Lower leg skin (tissue), 3 donors: ENCODE measurements around the gene MBD3L4.
"Not testable (repeated sequence)": the region's sequence is repeated elsewhere in the genome, so short reads cannot be mapped to it uniquely, and the experiment has no call there.

Source experiments
- POLR2A ChIP-seq, 2 donors: fragments of 450-650 bp; IDR thresholded peaks; one replicate each; pipeline ENCODE4 v1.6.1; 2016 to 2017; ENCODE audit warnings: antibody characterized with exemption in 2 of 2, mild to moderate bottlenecking in 1 of 2, moderate library complexity in 1 of 2
- TF ChIP-seq, protein P1 (sequence below), 3 donors: fragments of 450-650 bp; IDR thresholded peaks; one replicate each; pipeline ENCODE4 v1.5.1; 2016; ENCODE audit warnings: antibody characterized with exemption in 3 of 3, mild to moderate bottlenecking in 3 of 3, moderate library complexity in 2 of 3

DNA sequence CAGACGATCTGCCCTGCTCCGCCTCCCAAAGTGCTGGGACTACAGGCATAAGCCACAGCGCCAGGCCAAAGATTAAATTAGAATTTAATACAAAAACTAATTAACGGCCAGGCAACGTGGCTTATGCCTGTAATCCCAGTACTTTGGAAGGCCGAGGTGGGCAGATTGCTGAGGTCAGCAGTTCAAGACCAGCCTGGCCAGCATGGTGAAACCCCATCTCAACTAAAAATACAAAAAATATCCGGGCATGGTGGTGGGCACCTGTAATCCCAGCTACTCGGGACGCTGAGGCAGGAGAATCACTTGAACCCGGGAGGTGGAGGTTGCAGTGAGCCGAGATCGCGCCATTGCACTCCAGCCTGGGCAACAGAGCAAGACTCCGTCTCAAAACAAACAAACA, 15.7 kb upstream of the MBD3L4 start:
- TF ChIP-seq, protein P1, sequence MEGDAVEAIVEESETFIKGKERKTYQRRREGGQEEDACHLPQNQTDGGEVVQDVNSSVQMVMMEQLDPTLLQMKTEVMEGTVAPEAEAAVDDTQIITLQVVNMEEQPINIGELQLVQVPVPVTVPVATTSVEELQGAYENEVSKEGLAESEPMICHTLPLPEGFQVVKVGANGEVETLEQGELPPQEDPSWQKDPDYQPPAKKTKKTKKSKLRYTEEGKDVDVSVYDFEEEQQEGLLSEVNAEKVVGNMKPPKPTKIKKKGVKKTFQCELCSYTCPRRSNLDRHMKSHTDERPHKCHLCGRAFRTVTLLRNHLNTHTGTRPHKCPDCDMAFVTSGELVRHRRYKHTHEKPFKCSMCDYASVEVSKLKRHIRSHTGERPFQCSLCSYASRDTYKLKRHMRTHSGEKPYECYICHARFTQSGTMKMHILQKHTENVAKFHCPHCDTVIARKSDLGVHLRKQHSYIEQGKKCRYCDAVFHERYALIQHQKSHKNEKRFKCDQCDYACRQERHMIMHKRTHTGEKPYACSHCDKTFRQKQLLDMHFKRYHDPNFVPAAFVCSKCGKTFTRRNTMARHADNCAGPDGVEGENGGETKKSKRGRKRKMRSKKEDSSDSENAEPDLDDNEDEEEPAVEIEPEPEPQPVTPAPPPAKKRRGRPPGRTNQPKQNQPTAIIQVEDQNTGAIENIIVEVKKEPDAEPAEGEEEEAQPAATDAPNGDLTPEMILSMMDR (IDR thresholded peaks at IDR 0.05), result not testable (repeated sequence)
- TF ChIP-seq POLR2A (IDR thresholded peaks at IDR 0.05), result not testable (repeated sequence)
